K562 (cell line): ENCODE data around the gene PLPPR1.

ENCODE experiments used
- BHLHE40 ChIP-seq: IDR thresholded peaks from 2 replicates; pipeline ENCODE4 v1.6.1; 2011; ENCODE audit warnings: low read length, improper control_type of control experiment
- CTCF ChIP-seq, 3 experiments: IDR thresholded peaks in 2 of 3; conservative IDR thresholded peaks in 1 of 3; 2 replicates each; pipeline ENCODE4 v1.5.1; 2011 to 2012; ENCODE audit warnings: low read length in 3 of 3, mild to moderate bottlenecking in 3 of 3, control low read depth in 2 of 3, improper control_type of control experiment in 1 of 3, inconsistent platforms in 1 of 3, low read depth in 1 of 3, mixed read lengths in 1 of 3, moderate library complexity in 1 of 3; ENCODE audit not compliant: insufficient read depth in 2 of 3
- MTA2 ChIP-seq: fragments of 450-650 bp; IDR thresholded peaks from 2 replicates; pipeline ENCODE4 v1.6.1; 2016; ENCODE audit warnings: low read depth
- POU5F1 ChIP-seq: fragments of 150-350 bp; IDR thresholded peaks from 2 replicates; pipeline ENCODE4 v1.6.1; 2014; ENCODE audit warnings: borderline replicate concordance, low read length, low read depth, mild to moderate bottlenecking; ENCODE audit not compliant: partially characterized antibody
- SMAD4 ChIP-seq: fragments of 250-450 bp; sonication (Bioruptor Pico); conservative IDR thresholded peaks from 2 replicates; pipeline ENCODE4 v1.8.0; 2021; ENCODE audit warnings: inconsistent platforms, mild to moderate bottlenecking, moderate library complexity
- STAT6 ChIP-seq: sonication (generic); formaldehyde crosslinking; IDR thresholded peaks from 2 replicates; pipeline ENCODE4 v1.8.1; 2023; ENCODE audit warnings: mild to moderate bottlenecking, missing genetic modification reagents
- TCF3 ChIP-seq: sonication (generic); formaldehyde crosslinking; IDR thresholded peaks from 2 replicates; pipeline ENCODE4 v1.4.0; 2020; ENCODE audit warnings: mild to moderate bottlenecking, missing genetic modification reagents
- USF1 ChIP-seq: sonication (generic); formaldehyde crosslinking; IDR thresholded peaks from 2 replicates; pipeline ENCODE4 v1.9.0; 2022; ENCODE audit warnings: mild to moderate bottlenecking, missing genetic modification reagents
- ZFP1 ChIP-seq: fragments of 450-650 bp; formaldehyde crosslinking; IDR thresholded peaks from 2 replicates; pipeline ENCODE4 v1.4.0; 2020; ENCODE audit warnings: mild to moderate bottlenecking, mixed read lengths
- ZNF318 ChIP-seq, 2 experiments: fragments of 450-650 bp; IDR thresholded peaks; 2 replicates each; pipeline ENCODE4 v1.6.1; 2016; ENCODE audit warnings: mild to moderate bottlenecking in 2 of 2, borderline replicate concordance in 1 of 2, low read depth in 1 of 2, moderate library complexity in 1 of 2

- TF ChIP-seq CTCF (IDR thresholded peaks at IDR 0.05 in 2 of 3, conservative IDR thresholded peaks at IDR 0.05 in 1 of 3; ENCODE audit: insufficient read depth in 2 of 3, low read depth in 1 of 3, low read length in 3 of 3): no peak
- no peak for TF ChIP-seq MTA2
- no peak for TF ChIP-seq POU5F1
- TF ChIP-seq SMAD4 (CRISPR knock-in tag): no peak
- TF ChIP-seq BHLHE40: no peak
- TF ChIP-seq ZNF318 (IDR thresholded peaks at IDR 0.05; ENCODE audit: borderline replicate concordance in 1 of 2, low read depth in 1 of 2): no peak
- TF ChIP-seq STAT6 (CRISPR knock-in tag): no peak
- TF ChIP-seq TCF3 (CRISPR knock-in tag): no peak
- no peak for TF ChIP-seq USF1 (CRISPR knock-in tag)
- TF ChIP-seq ZFP1 (CRISPR knock-in tag): no peak
Measured at GRCh38 chr9:101229606-101230005, 201.1 kb downstream of the PLPPR1 start.
